HG03439 (cell line): ENCODE results near the gene MTG2.

Experiments
- ATAC-seq: cut with Tn5 transposase; IDR thresholded peaks from one replicate; pipeline ENCODE4 v1.9.1; 2021; ENCODE audit warnings: mild to moderate bottlenecking, moderate library complexity; ENCODE audit not compliant: unreplicated experiment

MTG2 gene

DNA sequence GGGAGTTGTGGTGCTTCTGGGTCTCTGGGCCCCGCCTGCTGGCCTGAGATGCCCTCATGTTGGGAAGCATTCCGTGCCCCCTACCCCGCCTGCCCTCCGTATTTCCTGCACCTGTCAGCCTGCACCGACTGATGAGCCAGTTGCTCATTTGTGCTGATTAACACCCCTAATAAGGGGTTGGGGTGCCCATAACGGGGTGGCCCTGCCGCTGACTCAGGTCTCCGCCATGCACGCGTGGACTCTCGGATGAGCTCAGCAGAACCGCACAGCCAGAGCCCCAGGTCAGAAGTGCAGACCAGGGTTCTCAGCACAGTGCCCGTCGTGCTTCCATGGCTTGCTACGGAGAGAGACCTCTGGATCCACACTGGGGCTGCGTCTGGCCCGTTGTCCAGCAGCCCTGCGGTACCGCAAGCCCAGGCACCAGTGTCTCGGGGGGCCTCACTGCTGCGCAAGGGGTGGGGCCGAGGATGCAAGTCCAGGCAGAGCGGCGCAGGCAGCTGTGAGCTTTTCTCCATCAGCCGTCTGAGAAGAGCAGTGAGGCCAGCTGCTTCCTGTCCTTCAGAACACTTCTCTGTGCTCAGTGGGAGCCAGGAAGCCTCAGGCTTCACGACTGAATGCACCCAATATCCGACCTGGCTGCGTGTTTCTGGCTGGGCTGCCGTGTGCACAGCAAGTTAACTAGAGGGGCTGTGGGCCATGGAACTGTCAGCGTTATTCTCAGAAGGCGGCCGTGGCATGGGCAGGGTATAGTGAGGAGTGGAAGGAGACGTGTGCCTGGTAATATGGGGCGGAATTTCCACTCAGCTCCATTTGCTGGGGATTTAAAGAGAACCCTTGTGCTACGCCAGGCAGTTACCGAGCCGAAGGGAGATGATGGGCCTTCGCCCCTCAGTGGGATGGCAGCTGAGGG lies 18.6 kb downstream of the MTG2 start:
- ATAC-seq = no peak

DNA sequence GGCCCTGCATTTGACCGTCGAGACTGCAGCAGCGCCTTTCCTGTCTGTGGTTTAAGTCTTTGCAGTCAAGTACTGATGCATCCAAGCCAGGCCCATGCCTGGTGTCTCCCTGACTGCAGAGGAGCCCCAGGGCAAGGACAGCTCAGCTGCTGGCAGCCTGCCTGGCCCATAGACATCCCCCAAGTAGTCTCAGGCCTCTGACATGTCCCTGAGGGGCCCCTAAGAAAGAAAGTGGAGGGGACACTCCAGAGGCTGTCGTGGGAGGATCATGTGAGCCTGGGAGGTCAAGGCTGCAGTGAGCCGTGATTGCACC lies 19.2 kb downstream of the MTG2 start:
- ATAC-seq = no peak

DNA sequence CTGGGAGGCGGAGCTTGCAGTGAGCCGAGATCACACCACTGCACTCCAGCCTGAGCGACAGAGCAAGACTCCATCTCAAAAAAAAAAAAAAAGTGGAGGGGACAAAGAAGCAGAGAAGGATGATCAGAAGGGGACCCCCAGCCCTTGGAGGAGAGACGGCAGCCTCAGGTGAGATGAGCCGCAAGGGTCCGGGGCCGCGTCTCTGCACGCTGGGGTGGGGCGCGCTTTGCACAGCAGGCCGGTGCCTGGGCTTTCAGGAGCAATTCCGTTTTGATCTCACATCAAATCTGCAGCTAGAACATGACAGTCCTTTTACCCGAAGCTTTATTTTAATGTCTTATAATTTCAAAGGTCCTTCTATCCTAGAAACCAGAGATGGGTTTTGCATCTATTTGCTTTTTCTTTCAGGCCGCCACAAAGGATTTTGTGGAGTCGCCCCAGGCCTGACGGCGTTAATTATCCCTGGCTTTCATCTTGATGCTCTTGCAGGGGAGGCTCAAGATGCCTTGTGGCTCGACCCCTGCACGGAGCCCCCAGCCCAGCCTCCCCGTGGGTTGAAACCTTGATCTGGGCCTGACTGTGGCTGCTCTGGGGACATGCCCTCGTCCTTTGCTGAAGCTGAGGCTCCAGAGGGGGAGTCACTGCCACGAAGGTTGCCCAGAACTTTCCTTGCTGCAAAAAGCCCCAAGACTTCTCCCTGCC lies 20.0 kb downstream of the MTG2 start:
- no peak for ATAC-seq

DNA sequence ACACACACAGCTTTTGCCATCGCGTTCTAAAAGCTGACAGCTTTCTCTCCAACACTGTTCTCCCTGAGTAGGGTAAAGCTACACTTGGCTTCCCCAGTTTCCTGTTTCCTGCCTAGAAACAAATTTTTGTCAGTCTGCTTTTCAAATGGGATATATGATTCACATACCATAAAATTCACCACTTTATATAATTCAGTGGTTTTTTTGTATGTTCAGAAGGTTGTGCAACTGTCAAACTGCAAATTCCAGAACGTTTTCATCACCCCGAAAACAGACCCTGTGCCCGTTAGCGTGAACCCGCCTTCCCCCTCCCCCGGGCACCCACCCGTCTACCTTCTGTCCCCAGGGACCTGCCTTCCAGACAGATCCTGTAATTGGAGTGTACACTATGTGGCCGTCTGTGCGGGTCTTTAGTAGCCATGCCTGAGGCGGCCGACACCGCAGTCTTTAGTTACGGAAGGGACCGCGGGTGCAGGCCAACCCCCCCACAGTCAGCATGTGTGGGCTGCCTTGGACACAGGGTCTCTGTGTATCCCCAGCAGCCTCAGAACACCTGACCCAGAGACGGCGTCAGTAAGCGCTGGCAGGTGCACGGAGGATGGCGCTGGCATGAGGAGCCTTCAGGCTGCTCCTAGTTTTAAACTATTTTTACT lies 20.7 kb downstream of the MTG2 start:
- ATAC-seq = no peak

DNA sequence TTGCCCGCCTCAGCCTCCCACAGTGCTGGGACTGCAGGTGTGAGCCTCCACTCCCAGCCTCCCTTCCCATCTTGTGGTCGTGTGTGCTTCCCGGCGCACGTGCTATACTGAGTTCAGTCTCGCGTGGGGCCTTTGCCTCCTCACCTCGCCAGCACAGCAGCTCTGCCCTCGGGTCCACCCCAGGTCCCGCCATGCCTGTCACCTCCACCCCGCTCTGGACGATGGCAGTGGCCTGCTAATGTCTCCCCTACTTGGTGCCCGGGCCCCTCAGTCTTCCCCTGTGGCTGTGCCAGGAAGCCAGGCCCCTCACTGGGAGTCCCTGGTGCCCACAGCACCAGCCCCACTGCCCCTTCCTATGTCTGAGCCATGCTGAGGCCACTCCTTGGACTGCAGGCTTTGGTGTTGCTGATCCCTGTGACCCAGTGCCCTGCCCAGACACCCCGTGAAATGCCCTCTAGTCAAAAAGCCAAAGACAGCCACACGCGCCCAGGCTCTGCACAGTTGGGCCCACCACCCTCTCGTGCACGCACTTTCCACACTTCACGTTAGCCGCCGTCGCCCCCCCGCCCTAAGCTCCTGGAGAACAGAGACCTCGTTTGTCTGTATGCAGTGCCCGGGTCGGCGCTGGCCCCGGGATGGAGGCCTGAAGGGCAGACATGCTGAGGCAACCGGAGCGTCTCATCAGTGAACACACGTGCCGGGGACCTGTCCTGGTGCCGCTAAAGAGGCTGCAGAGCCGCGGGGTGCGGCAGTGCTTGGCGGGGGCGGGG lies 23.0 kb downstream of the MTG2 start:
- ATAC-seq = no peak

DNA sequence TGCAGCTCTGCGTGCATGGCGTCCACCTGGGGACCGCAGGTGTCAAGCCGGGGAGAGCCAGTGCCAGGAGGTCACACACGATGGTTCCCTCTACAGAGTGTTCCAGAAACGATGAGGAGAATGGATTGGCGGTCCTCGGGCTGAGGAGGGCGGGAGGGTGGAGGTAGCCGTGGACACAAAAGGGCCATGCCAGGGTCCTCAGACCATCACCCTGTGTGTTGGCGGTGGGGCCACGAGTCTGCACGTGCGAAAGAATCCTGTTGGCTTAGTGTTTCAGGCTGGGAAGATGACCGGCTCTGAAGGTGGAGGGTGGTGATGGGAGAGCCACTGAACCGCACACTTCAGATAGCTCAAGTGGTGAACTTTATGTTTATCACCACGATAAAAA lies 23.6 kb downstream of the MTG2 start:
- ATAC-seq = no peak

DNA sequence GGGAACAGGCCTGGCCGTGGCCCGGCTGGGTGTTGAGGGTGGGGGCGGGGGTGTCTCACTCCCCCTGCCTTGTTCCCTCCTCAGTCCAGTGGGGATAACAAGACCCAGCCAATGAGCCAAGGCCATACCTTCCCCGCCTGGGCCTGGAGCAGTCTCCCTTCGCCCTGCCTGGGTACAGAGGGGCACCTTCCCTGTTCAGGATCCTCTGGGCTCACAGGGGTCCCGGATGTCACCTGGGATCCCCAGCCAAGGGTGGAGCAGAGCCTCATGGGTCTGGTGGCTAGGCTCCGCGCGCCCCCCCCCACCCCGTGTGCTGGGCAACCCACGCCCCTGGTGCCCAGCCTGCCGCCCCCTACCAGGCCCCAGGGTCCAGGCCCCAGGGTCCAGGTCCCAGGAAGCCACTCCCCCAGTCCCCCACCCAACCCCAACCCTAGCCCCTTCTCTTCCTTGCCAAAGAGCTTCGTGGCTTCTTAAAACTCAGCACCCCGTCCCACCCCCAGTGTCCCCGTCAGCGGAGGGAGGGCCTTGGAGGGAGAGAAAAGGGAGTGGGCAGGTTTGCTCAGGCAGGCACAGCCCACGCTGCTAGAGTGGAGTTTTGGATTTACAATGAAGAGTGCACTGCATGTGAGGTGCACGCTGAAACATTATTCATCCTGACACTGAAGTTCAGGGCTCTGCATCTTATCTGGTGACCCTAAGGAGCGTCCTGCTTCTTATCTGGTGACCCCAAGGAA lies 25.4 kb downstream of the MTG2 start:
- ATAC-seq = no peak

DNA sequence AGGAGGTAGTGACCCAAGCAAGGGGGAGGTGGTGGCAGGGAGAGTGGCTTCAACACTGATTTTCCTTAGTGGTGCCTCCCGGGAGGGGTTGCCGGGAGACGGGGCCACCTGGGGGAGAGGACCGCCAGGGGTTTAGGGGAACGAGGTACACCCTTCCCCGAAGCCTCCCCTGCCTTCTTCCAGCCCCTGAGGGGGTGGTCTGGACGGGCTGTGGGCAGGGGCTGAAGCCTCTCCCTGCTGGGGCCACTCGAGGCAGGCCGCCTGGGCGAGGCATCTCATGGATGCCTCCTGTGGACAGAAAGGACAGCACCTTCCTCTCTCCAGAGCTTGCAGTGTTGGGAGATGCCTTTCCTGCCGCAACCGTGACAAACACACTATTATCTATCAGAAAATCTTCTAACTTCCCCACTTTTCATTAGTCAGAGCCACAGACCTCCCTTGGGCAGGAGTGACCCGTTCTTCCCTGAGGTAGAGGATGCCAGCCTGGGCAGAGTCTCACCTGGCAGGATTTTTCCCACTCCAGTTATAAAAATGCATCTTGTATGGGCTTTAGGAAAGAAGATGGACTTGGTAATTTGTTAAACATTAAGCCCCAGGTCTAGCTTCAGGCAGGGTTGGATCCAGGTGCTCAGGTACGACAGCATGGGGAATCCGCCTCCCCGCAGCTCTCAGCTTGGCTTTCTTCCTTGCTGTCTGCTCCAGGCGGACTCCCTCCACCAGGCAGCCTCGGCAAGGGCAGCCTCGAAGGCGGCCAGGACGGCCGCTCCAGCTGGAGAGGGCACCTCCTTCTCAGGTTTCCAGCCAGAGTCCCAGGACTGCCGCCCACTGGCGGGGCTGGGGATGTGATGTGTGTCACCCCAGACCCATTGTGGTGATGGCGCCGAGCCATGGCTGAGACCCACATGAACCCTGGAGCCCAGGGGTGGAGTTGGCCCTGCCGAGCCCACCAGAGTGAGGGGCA lies 26.2 kb downstream of the MTG2 start:
- ATAC-seq = no peak

DNA sequence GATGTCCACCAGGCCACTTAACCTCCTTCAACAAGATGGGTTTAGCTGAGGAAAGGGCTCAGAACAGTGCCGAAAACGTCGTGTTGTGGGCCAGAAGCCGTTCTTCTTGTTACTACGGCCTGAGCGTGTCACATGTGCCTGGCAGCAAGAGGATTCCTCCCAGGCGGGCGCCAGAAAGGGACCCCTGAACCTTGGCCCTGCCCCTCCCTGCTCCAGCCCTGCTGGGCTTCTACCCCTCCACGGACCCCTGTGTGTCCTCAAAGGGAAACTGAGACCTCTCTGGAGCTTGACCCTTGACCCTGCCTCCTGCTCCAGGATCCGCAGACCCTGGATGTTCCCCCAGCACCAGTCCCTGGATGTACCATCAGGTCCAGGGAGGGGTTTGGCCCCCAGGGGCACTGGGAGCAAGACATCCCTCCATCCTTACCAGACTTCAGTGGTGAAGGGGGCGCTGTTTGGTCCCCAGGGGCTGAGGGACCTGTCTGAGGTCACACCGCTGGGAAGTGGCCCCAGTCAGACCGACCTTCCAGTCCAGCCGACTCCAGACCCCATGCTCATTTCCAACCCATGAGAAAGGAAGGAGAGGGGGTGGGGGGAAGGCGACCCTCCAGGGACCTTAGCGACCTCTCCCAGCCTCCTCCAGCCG lies 27.1 kb downstream of the MTG2 start:
- ATAC-seq = no peak

DNA sequence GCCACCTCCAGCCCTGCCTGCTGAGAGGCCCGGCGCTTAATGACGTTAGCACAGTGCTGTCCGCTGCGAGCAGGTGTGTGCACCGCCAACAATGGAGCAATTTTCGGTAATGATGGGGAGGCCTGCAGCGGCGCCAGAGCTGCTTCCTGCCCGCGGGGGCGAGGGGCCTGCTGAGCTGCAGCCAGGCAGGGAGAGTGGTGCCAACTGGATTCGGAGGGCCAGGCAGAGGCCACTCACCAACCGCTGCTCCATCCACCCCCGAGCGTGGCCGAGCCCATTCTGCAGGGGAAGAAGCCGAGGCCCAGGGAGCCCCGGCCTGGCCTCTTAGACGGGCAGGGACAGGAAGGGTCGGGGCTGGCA lies 27.6 kb downstream of the MTG2 start:
- ATAC-seq = no peak

DNA sequence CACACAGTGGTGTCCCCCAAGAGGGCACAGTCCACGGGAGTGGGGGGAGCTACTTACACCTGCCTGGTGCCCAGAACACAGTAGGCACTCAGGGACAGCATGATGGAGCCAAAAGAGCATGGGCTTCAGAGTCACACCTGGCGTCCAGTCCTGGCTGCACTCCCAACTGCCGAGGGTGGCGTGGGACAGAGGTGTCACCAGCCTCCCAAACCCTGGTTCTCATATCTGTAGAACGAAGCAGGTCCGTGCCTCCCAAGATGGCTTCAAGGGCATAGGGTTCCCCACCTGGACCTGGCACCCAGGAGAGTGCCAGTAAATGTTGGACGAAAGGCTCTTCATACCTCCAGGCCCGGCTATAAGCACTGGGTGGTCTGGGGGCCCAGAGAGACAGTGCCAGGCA lies 28.4 kb downstream of the MTG2 start:
- ATAC-seq = no peak

DNA sequence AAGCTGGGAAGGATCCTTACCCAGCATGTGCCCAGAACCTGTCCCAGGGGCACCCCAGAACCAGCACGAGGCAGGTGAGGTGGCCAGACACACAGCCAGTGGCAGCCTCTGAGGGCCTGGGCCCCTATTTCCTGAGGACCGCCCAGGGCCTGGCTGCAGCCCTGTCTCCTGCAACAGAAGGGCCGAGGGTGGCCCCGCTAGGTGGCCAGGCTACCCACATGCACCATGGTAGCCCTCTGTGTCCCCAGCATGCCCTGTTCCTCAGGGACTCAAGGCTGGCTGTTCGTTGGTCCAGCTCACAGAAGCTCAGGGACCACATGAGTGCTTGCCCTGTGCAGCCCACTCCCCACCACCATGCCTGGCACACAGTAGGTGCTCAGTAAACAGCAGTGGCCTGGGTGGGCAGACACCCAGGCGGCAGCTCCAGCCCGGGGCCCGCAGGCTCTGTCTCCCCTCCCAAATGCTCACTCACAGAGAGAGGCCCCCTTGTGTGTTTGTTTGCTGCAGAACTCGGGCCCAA lies 29.0 kb downstream of the MTG2 start:
- ATAC-seq = no peak

DNA sequence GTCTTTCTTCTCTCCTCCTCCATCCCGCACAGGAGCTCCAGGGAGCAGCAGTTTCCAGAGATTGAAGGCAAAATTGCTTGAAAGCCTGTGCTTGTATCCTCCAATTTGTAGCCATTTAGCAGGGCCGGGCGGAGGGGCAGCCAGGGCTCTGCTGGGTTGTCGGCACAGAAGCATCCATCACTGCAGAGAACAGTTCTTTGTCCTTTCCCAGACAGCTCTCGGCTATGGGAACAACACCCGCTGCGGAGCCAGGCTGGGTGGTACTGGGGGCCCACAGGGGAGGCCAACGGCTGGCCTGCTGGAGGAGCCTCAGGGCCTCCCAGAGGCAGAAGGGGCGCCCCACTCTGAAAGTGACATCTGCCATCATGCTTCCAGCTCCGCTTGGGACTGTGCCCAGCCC lies 29.5 kb downstream of the MTG2 start:
- ATAC-seq = no peak

DNA sequence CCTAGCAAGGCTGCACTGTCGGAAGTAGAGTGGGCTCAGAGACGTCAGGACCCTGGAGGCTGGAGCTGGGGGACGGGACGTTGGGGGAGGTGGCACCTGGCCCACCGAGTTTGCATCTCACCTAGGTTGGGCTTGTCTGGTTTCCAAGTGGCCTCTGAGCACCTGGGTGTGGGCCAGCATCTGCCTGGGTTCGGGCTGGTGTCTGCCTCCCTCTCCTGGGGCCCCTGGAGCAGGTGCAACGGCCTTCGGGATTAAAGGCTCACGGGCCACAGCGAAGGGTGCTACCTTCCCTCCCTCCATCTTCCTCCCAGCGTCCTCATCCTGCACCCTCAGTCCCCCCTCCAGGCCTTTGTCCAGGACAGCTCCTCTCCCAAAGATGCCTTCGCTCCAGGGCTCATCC lies 31.2 kb downstream of the MTG2 start:
- no peak for ATAC-seq

DNA sequence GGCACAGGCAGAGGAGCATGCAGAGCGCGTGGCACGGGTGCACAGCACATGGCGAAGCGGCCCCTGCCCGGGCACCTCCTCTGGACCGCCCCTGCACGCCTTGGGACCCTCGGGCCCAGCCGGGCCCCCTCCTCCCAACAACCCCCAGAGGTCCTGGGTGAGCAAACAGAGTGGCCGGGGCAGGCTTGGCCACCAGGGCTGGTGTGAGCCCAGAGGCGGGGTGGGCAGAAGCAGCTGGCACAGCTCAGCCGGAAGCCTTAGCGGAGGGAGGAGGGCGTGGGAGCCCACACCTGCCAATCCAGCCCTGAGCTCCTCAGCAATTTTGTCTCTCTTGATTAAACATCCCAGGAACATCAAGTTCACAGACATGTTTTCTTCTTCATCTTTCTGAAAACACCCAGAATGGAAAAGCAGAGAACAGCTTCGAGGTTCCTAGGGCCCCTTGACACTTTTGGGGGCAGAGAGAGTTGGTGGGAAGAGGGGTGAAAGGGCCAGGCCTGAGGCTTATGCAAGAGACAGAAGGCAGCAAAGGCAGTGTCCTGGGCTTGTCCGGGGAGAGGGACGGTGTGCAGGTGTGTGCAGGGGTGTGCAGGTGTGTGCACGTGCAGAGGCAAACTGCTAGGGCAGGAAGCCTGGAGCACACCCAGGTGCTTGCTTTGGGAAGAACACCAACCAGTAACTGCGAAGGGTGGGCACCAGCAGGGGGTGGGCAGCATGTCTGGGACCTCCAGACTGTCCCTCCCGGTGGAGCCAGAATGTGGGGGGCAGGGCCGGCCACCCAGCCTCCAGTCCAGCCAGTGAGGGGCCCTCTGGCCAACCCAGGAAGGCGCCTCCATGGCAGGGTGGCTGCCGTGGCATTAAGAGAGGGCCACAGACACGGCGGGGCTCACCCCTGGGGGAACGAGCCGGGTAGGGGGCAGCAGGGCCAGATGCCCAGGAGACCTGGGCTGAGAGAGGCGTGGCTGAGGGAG lies 32.5 kb downstream of the MTG2 start:
- ATAC-seq = no peak

DNA sequence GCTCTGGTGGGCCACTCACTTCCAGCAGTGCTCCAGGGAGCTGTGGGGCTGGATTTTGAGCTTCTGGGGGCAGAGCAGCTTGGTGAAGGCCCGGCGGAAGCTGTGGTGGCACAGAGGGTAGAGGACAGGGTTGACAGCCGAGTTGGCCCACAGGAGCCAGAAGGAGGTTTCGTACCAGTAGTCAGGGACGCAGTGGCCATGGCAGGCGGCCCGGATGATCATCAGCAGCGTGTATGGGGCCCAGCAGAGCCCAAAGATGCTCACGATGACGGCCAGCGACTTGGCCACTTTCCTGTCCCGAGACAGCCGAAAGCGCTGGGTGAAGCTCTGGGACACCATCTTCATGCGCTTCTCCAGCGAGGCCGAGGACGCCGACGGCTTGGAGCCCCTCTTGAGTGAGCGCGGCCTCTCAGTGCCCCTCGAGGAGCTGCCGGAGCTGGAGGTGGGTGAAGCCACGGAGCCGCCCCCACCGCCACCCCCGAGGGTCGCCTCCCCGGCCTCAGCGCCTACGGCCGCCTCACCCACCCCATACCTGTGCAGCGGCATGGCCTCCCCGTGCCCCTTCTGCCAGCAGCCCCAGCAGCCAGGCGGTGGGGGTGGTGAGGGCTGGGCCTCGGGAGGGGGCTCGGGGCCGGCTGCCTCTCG lies 33.3 kb downstream of the MTG2 start:
- no peak for ATAC-seq
